Activated B cell treated with CpG ODN at 0.5 μM for 24 hours (primary cell): Measurements from ENCODE around the gene ABCA5. TPM values are rescaled to one million over a fixed set of nuclear protein-coding genes. Genes with fewer than 3 reads are reported as not detected.

Experiments
- ATAC-seq: fragments of 200-7000 bp; cut with Tn5 transposase; one replicate; pipeline ENCODE4 v1.10.0; 2021; ENCODE audit warnings: low read depth, mild to moderate bottlenecking, moderate library complexity
- CTCF ChIA-PET: fragments of 350-600 bp; sonication (Branson Sonifier 250); formaldehyde crosslinking; loops from one replicate; lab custom pipeline; 2021; ENCODE audit warnings: antibody characterized with exemption; lab: Charles Lee
- POLR2A ChIA-PET: fragments of 350-600 bp; sonication (Branson Sonifier 250); formaldehyde crosslinking; loops from one replicate; lab custom pipeline; 2021; ENCODE audit warnings: antibody characterized with exemption; lab: Charles Lee
- DNase-seq: peaks from one replicate; pipeline ENCODE4 v3.0.0; 2022
- H3K27ac Mint-ChIP-seq: one replicate; pipeline ENCODE4 v1.8.0; 2020; ENCODE audit warnings: mixed read lengths
- H3K27me3 Mint-ChIP-seq: one replicate; pipeline ENCODE4 v1.8.0; 2021; ENCODE audit warnings: mixed read lengths
- H3K36me3 Mint-ChIP-seq: one replicate; pipeline ENCODE4 v1.8.0; 2021; ENCODE audit warnings: low read depth, mixed read lengths
- H3K4me1 Mint-ChIP-seq: one replicate; pipeline ENCODE4 v1.8.0; 2021; ENCODE audit warnings: mixed read lengths
- H3K4me3 Mint-ChIP-seq: one replicate; pipeline ENCODE4 v1.8.0; 2020; ENCODE audit warnings: mild to moderate bottlenecking, mixed read lengths
- H3K9me3 Mint-ChIP-seq: one replicate; pipeline ENCODE4 v1.8.0; 2020; ENCODE audit warnings: mixed read lengths
- intact Hi-C: fragments of 100-400 bp; cut with micrococcal nuclease; formaldehyde crosslinking; loops from one replicate; pipeline ENCODE4 v1.15.1; 2024
- total RNA-seq: library from RNA; stranded (reverse); gene quantifications from 2 replicates; pipeline ENCODE4 v1.2.3, GENCODE V29; 2022
- TF ChIP-seq, protein P1 (sequence below): fragments of 200-600 bp; IDR thresholded peaks from one replicate; pipeline ENCODE4 v1.8.0; 2022; ENCODE audit warnings: antibody characterized with exemption, mild to moderate bottlenecking

Gene ABCA5, protein sequence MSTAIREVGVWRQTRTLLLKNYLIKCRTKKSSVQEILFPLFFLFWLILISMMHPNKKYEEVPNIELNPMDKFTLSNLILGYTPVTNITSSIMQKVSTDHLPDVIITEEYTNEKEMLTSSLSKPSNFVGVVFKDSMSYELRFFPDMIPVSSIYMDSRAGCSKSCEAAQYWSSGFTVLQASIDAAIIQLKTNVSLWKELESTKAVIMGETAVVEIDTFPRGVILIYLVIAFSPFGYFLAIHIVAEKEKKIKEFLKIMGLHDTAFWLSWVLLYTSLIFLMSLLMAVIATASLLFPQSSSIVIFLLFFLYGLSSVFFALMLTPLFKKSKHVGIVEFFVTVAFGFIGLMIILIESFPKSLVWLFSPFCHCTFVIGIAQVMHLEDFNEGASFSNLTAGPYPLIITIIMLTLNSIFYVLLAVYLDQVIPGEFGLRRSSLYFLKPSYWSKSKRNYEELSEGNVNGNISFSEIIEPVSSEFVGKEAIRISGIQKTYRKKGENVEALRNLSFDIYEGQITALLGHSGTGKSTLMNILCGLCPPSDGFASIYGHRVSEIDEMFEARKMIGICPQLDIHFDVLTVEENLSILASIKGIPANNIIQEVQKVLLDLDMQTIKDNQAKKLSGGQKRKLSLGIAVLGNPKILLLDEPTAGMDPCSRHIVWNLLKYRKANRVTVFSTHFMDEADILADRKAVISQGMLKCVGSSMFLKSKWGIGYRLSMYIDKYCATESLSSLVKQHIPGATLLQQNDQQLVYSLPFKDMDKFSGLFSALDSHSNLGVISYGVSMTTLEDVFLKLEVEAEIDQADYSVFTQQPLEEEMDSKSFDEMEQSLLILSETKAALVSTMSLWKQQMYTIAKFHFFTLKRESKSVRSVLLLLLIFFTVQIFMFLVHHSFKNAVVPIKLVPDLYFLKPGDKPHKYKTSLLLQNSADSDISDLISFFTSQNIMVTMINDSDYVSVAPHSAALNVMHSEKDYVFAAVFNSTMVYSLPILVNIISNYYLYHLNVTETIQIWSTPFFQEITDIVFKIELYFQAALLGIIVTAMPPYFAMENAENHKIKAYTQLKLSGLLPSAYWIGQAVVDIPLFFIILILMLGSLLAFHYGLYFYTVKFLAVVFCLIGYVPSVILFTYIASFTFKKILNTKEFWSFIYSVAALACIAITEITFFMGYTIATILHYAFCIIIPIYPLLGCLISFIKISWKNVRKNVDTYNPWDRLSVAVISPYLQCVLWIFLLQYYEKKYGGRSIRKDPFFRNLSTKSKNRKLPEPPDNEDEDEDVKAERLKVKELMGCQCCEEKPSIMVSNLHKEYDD (N-terminal part only)
- total RNA-seq, result 24.2 and 30.3 TPM in 2 replicates

DNA sequence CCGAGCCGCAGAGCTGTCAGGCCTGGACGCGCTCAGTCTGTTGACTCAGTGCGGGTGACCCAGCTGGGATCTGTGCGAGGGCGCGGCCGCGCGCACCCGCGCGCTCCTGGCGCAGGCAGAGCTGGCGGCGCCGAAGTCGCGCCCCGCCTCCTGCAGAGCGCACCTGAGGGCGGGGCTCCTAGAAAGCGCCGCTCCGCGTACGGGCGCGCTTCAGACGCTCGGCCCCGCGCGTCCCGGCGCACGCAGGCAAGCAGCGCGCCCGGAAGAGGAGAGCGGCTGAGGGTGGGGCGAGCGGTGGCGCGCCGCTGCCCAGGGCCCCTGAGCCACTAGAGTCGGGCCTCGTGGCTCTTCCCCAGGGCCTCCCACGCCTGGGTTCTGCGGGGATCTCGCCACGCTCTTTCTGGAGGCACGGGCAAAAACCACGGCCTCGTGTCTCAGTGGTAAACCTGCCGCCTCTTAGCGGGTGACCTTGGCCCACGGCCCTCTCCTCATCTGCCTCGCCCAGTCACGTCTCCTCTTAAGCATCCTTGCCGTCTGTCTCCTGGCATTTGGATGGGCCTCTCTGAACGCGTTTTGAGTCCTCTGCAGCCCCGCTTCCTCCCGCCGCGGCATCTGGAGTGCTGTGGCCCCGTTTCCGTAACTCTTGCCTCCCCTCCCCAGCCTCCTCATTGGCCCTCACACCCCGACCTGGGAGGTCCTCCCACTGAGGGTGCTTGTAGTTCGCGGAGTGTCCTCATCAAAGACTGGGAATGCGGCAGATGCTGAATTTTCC, at the start of gene ABCA5:
Gene ABCA5 (minus strand): TSS at position 74 of the 772 bp plus-strand sequence. CDS start 12,718 bp downstream, outside the sequence.
- DNase-seq, result peak; percentile 88
- ChIA-PET POLR2A (interaction anchor here (0.5 to 1.6 kb wide), 11 partner anchors 8 to 1503 kb away, joined by 3 to 13 read pairs (median 4); partner anchors contain the start of genes BPTF and MAP2K6), CTCF (interaction anchor here (1.1 to 1.2 kb wide), 2 partner anchors 9 to 67 kb away, joined by 3 to 4 read pairs; no protein-coding TSS in a partner anchor)
- H3K27me3 Mint-ChIP-seq, result peaks cover 9% of the 10 kb centered on the region
- H3K27ac Mint-ChIP-seq, result peak within 1 kb of the TSS; percentile 97
- TF ChIP-seq, protein P1, sequence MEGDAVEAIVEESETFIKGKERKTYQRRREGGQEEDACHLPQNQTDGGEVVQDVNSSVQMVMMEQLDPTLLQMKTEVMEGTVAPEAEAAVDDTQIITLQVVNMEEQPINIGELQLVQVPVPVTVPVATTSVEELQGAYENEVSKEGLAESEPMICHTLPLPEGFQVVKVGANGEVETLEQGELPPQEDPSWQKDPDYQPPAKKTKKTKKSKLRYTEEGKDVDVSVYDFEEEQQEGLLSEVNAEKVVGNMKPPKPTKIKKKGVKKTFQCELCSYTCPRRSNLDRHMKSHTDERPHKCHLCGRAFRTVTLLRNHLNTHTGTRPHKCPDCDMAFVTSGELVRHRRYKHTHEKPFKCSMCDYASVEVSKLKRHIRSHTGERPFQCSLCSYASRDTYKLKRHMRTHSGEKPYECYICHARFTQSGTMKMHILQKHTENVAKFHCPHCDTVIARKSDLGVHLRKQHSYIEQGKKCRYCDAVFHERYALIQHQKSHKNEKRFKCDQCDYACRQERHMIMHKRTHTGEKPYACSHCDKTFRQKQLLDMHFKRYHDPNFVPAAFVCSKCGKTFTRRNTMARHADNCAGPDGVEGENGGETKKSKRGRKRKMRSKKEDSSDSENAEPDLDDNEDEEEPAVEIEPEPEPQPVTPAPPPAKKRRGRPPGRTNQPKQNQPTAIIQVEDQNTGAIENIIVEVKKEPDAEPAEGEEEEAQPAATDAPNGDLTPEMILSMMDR, result no peak
- H3K4me1 Mint-ChIP-seq, result peaks cover 27% of the 10 kb centered on the region
- intact Hi-C loops, result loop anchor here (1.0 to 5.0 kb wide), 12 partner anchors 87 to 1968 kb away; partner anchors contain the start of genes ARSG, KPNA2, MAP2K6 and PRKAR1A
- H3K9me3 Mint-ChIP-seq, result no peaks in the 10 kb centered on the region
- H3K4me3 Mint-ChIP-seq, result peak within 1 kb of the TSS; percentile 98
- ATAC-seq, result peak; percentile 91
- H3K36me3 Mint-ChIP-seq, result peaks cover 5% of the 10 kb centered on the region

DNA sequence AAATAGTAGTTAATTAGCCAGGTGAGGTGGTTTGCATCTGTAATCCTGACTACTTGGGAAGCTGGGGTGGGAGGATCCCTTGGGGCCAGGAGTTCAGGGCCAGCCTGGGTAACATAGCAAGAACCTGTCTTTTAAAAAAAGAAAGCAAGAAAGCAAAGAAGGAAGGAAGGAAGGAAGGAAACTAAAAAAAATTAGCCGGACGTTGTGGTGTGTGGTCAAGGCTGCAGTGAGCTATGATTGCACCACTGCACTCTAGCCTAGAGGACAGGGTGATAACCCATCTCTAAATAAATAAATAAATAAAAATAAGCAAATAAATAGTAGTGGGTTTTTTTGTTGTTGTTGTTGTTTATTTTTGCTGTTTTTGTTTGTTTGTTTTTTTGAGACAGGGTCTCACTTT, 48.3 kb upstream of the ABCA5 start:
- no peak overlapping the region for H3K4me3 Mint-ChIP-seq

DNA sequence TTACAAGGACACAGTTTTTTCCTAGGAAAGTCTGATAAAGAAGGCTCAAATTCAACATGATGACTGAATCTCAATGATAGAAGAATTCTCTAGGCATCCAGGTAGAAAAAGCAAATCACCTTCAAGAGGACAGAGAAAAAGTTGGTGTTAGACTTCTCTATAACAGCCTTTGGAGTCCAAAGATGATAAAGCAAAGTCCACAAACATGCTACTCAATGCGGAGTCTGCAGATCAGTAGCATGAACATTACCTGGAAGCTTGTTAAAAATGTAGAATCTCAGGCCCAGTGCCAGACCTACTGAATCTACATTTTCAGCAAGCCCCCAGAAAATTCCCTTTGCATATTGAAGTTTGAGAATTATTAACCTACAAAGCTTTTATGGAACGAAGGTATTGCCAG, 46.1 kb upstream of the ABCA5 start:
- DNase-seq (no peak), ATAC-seq (no peak)
- H3K27ac Mint-ChIP-seq, result no peak overlapping the region
- POLR2A ChIA-PET, result no interaction called here
- CTCF ChIA-PET, result no interaction called here
- intact Hi-C loops, result no loop called here
- H3K9me3 Mint-ChIP-seq, result no peaks in the 10 kb centered on the region
- peaks cover 9% of the 10 kb centered on the region for H3K27me3 Mint-ChIP-seq
- TF ChIP-seq, protein P1, result no peak
- no peaks in the 10 kb centered on the region for H3K36me3 Mint-ChIP-seq
- H3K4me1 Mint-ChIP-seq, result peaks cover 16% of the 10 kb centered on the region
- H3K4me3 Mint-ChIP-seq, result no peak overlapping the region

More for the DNA sequence above, 48.3 kb upstream of the ABCA5 start:
- Mint-ChIP-seq H3K9me3 (no peaks in the 10 kb centered on the region), H3K27me3 (no peaks in the 10 kb centered on the region), H3K36me3 (no peaks in the 10 kb centered on the region), H3K27ac (no peak overlapping the region), H3K4me1 (peaks cover 16% of the 10 kb centered on the region)
- DNase-seq, result no peak
- POLR2A ChIA-PET, result no interaction called here
- CTCF ChIA-PET, result no interaction called here
- TF ChIP-seq, protein P1, result no peak
- intact Hi-C loops, result no loop called here
- no peak for ATAC-seq

DNA sequence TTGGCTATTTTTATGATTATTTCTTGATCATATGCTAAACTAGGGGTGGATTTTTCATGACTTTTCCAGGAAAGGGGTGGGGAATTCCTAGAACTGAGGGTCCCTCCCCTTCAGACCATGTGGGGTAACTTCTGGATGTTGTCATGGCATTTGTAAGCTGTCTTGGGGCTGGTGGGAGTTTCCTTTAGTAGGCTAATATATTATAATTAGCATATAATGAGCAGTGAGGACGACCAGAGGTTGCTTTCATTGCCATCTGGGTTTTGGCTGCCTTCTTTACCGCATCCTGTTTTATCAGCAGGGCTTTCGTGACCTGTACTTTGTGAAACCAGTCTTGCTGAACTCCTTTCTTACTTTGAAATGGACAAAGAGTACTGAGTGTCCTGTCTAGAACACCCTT, 40.4 kb upstream of the ABCA5 start:
- no peak overlapping the region for H3K27ac Mint-ChIP-seq
- POLR2A ChIA-PET, result no interaction called here
- intact Hi-C loops, result no loop called here
- CTCF ChIA-PET, result no interaction called here
- H3K27me3 Mint-ChIP-seq, result peaks cover 9% of the 10 kb centered on the region
- no peaks in the 10 kb centered on the region for H3K9me3 Mint-ChIP-seq
- no peak overlapping the region for H3K4me3 Mint-ChIP-seq
- TF ChIP-seq, protein P1, result no peak
- ATAC-seq, result no peak
- H3K36me3 Mint-ChIP-seq, result no peaks in the 10 kb centered on the region
- DNase-seq, result no peak
- no peaks in the 10 kb centered on the region for H3K4me1 Mint-ChIP-seq
